T47D (cell line): ENCODE measurements around the gene HGFAC.

Source experiments
- DNase-seq, 2 experiments: peaks; one replicate each; pipeline versions ENCODE4 v3.0.0 to v3.0.0-alpha.2; 2011 to 2012; ENCODE audit warnings: low read depth in 1 of 2, low spot score in 1 of 2
- JUND ChIP-seq: IDR thresholded peaks from 2 replicates; pipeline ENCODE4 v1.6.1; 2012; ENCODE audit warnings: low read depth
- in situ Hi-C: cut with HindIII; loops from 2 replicates; pipeline ENCODE4 v1.10.0; 2016; ENCODE audit warnings: low sequenced_read_pairs, low pct_unique_long_range_greater_than_20kb

Gene HGFAC

DNA sequence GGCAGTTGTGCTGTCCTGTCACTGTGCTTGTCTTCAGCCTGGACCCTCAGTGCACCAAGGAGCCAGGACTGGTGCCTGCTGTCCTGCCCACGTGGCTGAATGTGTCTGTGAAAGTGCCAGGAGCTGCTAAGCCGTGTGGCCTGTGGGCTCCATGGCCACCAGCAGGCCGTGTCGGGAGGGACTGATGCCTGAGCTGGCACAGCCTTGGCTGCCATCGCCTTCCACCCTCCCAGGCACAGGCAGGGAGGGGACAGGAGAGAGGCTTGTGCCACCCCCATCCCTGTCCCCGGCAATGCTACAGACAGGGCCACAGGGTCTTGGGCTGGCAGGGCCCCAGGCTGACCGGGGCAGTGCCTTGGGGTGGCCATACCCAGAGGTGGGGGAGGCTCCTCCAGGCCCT is 46.1 kb downstream of the HGFAC start:
- no peak for TF ChIP-seq JUND
- in situ Hi-C loops: no loop called here
- no peak for DNase-seq

DNA sequence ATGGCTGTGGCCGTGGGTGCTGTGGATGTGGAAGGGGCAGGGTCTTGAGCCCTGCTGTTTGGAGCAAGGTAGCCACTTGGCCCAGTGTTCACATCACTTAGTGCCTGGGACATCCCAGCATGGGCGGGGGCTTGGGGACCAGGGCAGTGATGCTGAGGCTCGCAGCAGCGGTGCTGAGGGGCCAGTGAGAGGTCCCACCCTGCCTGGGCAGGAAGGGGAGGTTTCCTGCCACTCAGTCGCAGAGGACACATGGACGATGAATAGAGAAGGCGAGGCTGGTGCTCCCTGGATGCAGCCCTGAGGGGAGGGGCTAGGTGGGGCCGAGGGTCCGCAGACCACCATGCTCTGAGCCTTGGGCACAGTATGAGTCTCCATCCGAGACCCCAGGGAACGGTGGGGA is 47.1 kb downstream of the HGFAC start:
- TF ChIP-seq JUND: no peak
- no peak for DNase-seq
- in situ Hi-C loops: no loop called here

DNA sequence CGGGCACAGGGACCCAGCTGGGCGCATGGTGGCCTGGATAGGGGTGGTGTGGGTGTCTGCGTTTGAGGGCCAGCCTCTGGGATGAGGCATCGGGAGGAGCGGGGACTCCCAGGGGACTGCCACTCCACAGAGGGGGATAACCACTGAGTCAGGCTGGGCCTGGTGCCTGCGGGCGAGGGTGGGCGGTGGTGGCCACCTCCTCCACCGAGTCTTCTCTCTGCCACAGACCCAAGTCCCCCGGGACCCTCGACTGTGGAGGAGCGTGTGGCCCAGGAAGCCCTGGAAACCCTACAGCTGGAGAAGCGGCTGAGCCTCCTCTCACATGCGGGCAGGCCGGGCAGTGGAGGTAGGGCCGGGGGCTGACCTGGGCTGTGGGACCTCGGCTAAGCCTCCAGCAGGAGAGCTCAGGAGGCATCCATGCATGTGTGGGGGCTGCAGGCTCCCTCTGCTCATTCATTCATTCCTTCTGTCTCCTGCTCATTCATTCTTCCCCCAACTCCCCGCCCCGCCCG is 47.7 kb downstream of the HGFAC start:
- no peak for TF ChIP-seq JUND
- no peak for DNase-seq
- in situ Hi-C loops: no loop called here

DNA sequence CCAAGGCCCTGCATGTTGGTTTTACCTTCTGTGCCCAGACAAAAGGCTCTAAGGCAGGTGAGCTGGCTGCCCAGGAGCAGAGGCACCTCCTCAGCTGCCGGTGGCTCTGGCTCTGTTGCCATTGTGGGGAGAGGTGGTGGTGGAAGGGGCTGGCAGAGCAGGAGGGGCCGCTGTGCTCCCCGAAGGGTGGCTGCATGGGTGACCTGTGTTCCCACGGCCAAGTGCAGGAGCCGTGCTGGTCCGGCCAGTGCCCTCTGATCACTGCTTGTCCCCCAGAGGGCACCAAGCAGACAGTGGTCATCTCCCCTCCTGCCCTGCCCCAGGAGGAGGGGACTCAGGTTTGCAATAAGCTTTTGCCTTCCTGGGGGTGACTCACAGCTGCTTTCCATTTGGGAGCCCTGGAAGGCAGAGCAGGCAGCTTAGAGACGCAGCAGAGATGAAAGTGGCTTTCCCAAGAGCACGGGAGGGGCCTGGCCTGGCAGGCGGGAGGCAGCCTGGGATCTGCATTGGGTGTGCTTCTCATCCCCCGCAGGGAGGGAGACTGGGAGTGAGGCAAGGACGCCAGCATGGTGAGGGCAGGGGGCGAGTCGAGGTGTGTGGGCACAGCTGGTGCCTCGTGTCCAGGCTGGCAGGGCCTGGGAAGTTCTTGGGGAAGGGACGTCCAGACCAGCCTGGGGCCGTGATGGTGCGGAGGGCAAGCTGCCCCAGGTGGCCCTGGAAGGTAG is 50.1 kb downstream of the HGFAC start:
- no peak for TF ChIP-seq JUND
- in situ Hi-C loops: no loop called here
- DNase-seq: no peak

DNA sequence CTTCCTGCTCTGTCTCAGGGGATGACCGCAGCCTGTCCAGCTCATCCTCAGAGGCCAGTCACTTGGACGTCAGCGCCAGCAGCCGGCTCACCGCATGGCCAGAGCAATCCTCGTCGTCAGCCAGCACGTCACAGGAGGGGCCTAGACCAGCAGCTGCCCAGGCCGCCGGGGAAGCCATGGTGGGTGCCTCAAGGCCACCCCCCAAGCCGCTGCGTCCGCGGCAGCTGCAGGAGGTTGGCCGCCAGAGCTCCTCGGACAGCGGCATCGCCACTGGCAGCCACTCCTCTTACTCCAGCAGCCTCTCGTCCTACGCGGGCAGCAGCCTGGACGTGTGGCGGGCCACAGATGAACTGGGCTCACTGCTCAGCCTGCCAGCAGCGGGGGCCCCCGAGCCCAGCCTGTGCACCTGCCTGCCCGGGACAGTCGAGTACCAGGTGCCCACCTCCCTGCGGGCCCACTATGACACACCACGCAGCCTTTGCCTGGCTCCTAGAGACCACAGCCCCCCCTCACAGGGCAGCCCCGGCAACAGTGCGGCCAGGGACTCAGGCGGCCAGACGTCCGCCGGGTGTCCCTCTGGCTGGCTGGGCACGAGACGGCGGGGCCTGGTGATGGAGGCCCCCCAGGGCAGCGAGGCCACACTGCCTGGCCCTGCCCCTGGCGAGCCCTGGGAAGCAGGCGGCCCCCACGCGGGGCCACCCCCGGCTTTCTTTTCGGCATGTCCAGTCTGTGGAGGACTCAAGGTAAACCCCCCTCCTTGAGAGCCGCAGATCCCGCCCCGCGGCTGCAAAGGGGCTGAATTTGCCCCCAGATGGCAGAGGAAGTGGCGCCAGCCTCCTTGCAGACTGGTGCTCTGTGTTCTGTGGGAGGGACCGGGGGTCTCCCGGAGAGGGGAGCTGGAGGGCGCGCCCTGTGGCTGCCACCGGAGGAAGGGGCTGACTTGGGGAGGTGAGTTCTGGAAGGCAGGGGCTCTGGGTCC is 51.3 kb downstream of the HGFAC start:
- in situ Hi-C loops: no loop called here
- DNase-seq: no peak
- TF ChIP-seq JUND: no peak

DNA sequence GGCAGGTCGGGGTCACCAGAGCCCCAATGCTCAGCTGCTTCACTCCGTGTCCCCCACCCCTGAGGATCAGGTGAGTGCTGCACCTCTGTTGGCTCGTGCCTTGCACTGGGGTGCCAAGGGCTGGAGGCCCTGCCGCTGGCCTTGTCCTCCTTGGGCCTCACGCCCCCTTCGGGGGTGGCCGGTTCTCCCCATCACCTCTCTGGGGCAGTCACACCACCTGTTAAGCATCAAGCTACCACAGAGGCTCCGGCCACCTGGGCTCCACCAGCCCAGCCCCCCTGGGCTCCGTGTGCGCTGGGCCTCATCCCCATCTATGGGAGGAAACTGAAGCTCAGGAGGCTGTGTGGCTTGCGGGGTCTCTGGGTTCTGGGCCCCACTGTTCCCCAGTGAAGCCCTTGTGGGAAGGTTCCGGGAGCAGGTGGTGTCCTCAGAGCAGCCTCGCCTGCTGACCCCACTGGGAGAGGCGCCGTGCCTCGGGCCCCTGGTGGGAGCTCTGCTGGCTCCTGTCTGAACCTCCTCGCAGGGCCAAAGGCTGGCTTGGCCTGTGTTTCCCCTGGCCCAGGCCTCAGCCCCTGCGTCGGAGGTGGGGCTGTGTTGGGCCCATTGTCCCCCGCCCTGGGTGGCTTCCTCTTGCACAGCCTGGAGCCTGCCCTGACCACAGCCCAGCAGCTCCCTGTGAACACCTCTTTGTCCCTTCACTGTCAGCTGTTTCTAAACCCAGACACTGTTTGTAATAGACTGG is 52.1 kb downstream of the HGFAC start:
- DNase-seq: no peak
- in situ Hi-C loops: no loop called here
- no peak for TF ChIP-seq JUND

DNA sequence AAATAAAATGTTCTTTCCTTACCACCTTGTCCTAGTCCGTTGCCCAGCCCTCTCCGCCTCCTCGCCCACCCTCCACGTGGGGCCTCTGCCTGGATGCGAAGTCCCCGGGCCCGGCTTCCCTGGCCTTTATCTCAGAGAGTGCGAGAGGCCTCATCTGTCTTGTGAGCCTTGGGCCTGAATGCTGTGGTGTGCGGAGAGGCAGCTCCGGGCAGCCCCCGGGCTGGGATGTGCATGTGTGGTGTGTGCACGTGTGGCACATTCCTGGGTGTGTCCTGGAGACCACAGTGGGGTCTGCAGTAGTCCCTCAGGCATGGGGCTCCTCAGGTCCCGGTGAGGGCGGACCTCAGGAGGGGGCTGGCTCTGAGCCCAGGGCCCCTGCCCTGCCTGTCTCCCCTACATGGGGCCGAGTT is 52.7 kb downstream of the HGFAC start:
- DNase-seq: no peak
- no peak for TF ChIP-seq JUND
- in situ Hi-C loops: no loop called here

DNA sequence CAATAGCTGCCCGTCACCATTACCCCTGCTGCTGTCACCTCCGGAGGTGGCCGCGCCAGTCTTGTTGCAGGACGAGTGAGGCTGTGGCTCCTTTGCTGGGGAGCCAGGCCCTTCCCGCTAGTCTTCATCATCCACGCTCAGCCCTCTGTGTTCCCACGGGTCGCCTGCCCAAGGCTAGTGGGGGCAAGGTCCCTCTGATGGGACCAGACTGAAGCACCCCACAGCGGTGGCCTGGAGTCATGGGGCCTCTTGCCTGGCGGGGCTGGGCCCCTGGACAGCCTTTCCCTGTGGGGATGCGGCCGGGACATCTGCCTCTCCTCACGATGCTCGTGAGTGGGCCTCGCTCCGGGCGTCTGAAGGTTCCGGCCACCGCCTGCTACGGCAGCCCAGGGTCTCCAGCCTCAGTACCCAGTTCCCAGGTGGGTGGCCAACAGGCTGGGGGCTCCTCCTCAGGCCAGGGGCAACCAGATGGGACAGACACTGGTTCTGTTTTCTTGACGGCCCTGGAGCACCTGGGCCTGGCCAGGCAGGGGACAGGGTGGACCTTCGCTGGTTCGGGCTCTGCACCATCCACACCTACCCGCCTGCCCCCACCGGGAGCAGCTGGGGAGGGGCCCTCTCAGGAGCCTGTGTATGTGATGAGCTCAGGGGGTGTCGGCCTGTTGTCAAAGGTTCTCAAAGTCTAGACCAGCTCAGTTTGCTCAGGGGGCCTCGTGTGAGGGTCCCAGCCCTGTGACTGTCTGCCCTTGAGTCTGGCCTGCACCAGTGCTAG is 53.6 kb downstream of the HGFAC start:
- no peak for DNase-seq
- no peak for TF ChIP-seq JUND
- in situ Hi-C loops: no loop called here

DNA sequence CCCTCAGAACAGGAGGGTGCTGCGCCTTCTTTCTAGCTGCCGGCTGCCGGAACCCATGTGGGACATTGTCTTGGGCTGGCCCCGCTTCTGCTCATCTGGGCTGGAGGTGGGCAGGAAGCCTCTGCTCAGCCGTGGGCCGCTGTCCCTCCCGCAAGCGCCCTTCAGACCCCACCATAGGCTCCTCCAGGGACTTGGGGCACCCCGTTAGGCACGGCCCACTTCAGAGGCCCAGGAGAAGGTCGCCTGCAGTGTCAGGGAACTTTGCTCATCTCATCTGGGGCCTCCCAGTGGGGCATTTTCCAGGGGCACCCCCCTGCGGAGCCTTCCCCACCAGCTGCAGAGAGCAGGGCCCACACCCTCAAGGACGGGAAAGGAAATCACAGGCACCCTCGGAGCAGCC is 54.3 kb downstream of the HGFAC start:
- TF ChIP-seq JUND: no peak
- DNase-seq: no peak
- in situ Hi-C loops: no loop called here

DNA sequence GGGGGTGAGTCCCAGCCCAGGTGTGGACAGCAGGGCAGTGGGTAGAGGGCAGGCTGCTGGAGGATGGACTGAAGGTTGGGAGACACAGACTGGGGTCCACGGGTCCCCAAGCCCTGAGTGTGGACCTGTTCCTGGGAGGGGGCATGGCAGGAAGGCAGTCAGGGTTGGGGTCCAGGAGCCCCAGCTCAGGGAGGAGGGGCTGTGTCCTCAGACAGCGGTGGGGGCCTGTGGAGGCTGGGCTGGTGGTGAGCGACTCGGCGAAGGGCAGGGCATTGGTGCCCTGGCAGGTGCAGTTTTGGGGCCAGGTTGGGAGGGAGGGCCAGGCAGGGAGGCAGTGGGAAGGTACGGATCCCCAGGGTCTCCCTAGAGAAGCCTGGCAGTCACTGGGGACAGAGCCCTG is 55.3 kb downstream of the HGFAC start:
- no peak for TF ChIP-seq JUND
- in situ Hi-C loops: no loop called here
- DNase-seq: no peak

DNA sequence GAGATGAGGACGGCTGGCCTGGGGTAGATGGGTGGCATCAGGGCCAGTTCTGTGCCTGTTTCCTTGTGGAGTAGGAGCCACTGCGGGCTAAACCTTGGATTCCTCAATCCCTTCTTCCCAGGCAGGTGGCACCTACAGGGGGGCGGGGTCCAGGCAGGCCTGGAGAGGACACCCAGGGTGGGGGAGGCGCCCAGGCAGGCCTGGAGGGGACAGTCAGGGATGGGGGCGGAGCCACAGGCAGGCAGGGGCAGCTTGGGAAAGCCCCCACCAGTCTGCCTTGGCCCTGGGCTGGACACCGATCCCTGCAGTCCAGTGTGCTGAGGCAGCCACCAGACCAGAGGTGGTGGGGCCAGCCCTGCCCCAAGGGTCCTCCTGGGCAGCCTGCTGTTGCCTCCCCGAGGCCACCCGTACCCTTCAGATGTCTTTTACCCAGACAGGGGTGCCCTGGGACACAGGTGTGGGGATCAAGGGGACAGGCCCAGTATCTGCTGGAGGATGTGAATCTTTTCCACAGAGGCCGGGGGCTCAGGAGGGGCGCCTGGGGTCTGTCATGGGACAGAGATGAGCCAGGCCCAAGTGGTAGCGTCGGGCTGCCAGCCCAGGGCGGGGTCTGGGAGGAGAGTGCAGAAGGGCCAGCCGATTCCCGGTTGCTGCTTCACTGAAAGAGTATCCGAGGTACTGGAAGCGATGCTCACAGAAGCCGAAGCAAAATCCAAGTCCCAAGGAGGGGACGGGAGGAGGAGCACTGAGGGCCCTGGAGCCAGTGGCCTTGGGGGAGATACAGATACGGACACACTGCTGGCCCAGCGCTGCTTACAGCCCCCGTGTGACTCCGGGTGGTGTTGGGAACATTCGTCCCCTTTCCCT is 56.0 kb downstream of the HGFAC start:
- TF ChIP-seq JUND: no peak
- DNase-seq: no peak
- in situ Hi-C loops: no loop called here
